NCI-H510A treated with DMSO at 0.1 percent for 48 hours (cell line): ENCODE results near the gene NBPF1.
"Not testable (repeated sequence)": the region's sequence is repeated elsewhere in the genome, so short reads cannot be mapped to it uniquely, and the experiment has no call there.

Experiments
- DNase-seq: peaks from one replicate; lab custom pipeline; 2025; lab: John Stamatoyannopoulos, UW

The NBPF1 gene

GRCh38 chr1:16545682-16546095 is 67.7 kb downstream of the NBPF1 start:
- peak; percentile 90 for DNase-seq

GRCh38 chr1:16540421-16540893 is 72.9 kb downstream of the NBPF1 start:
- not testable (repeated sequence) for DNase-seq

- DNase-seq = not testable (repeated sequence)
These were observed 75.8 kb downstream of the NBPF1 start for GRCh38 chr1:16537528-16537927.

GRCh38 chr1:16536796-16537195 is 76.6 kb downstream of the NBPF1 start:
- DNase-seq = not testable (repeated sequence)

- DNase-seq = not testable (repeated sequence)
These were observed 77.5 kb downstream of the NBPF1 start for GRCh38 chr1:16535898-16536297.

GRCh38 chr1:16535487-16535886 is 77.9 kb downstream of the NBPF1 start:
- DNase-seq = not testable (repeated sequence)

GRCh38 chr1:16534829-16535456 is 78.4 kb downstream of the NBPF1 start:
- not testable (repeated sequence) for DNase-seq

GRCh38 chr1:16534239-16534828 is 79.0 kb downstream of the NBPF1 start:
- DNase-seq = not testable (repeated sequence)

- not testable (repeated sequence) for DNase-seq
These were observed 81.0 kb downstream of the NBPF1 start for GRCh38 chr1:16532235-16532991.

- not testable (repeated sequence) for DNase-seq
These were observed 85.0 kb downstream of the NBPF1 start for GRCh38 chr1:16528338-16528737.

GRCh38 chr1:16525769-16526168 is 87.6 kb downstream of the NBPF1 start:
- not testable (repeated sequence) for DNase-seq

GRCh38 chr1:16521679-16522078 is 91.7 kb downstream of the NBPF1 start:
- DNase-seq = not testable (repeated sequence)

GRCh38 chr1:16521288-16521583 is 92.1 kb downstream of the NBPF1 start:
- no peak for DNase-seq

- DNase-seq = not testable (repeated sequence)
These were observed 92.7 kb downstream of the NBPF1 start for GRCh38 chr1:16520435-16521287.

- not testable (repeated sequence) for DNase-seq
These were observed 94.0 kb downstream of the NBPF1 start for GRCh38 chr1:16519255-16519951.

GRCh38 chr1:16518913-16519254 is 94.5 kb downstream of the NBPF1 start:
- not testable (repeated sequence) for DNase-seq

- DNase-seq = not testable (repeated sequence)
These were observed 96.5 kb downstream of the NBPF1 start for GRCh38 chr1:16516694-16517410.

- peak; percentile 85 for DNase-seq
These were observed 99.0 kb downstream of the NBPF1 start, which contains the start of gene RNU1-1 for GRCh38 chr1:16514107-16515055. Gene RNU1-1 (minus strand): TSS chr1:16514285.

- peak; percentile 97 for DNase-seq
These were observed 99.8 kb downstream of the NBPF1 start for GRCh38 chr1:16513412-16514106.
